Measurements from ENCODE around the gene PHTF2.

PHTF2 gene

GRCh38 chr7:77980087-77980713, 181.6 kb downstream of the PHTF2 start:
- no peaks in the 10 kb centered on the region for H3K27me3 ChIP-seq (replicated peaks; ENCODE audit: control insufficient read depth, insufficient read depth, low read length)

GRCh38 chr7:77982926-77983550, 184.5 kb downstream of the PHTF2 start:
- Histone ChIP-seq H3K4me3 (replicated peaks; ENCODE audit: low read depth, low read length) (no peak overlapping the region), H3K27me3 (replicated peaks; ENCODE audit: control insufficient read depth, insufficient read depth, low read length) (no peaks in the 10 kb centered on the region), H3K36me3 (ENCODE audit: control insufficient read depth, insufficient read depth, low read length) (no peaks in the 10 kb centered on the region)
- DNase-seq (ENCODE audit: extremely low read depth, insufficient read length): no peak
- no peak for TF ChIP-seq CTCF (IDR thresholded peaks at IDR 0.05; ENCODE audit: insufficient read depth, low read length, poor library complexity, severe bottlenecking)

More at GRCh38 chr7:77980087-77980713, 181.6 kb downstream of the PHTF2 start:
- TF ChIP-seq CTCF (IDR thresholded peaks at IDR 0.05; ENCODE audit: insufficient read depth, low read length, poor library complexity, severe bottlenecking): no peak
- DNase-seq (ENCODE audit: extremely low read depth, insufficient read length): no peak
- Histone ChIP-seq H3K4me3 (replicated peaks; ENCODE audit: low read depth, low read length) (no peak overlapping the region), H3K36me3 (ENCODE audit: control insufficient read depth, insufficient read depth, low read length) (no peaks in the 10 kb centered on the region)

- no peaks in the 10 kb centered on the region for H3K36me3 ChIP-seq (ENCODE audit: control insufficient read depth, insufficient read depth, low read length)
- no peak for TF ChIP-seq CTCF (IDR thresholded peaks at IDR 0.05; ENCODE audit: insufficient read depth, low read length, poor library complexity, severe bottlenecking)
- no peaks in the 10 kb centered on the region for H3K27me3 ChIP-seq (replicated peaks; ENCODE audit: control insufficient read depth, insufficient read depth, low read length)
Observed at GRCh38 chr7:77983973-77984372, 185.4 kb downstream of the PHTF2 start.

GRCh38 chr7:77985232-77985973, 186.8 kb downstream of the PHTF2 start:
- no peak for DNase-seq (ENCODE audit: extremely low read depth, insufficient read length)
- Histone ChIP-seq H3K4me3 (replicated peaks; ENCODE audit: low read depth, low read length) (no peak overlapping the region), H3K36me3 (ENCODE audit: control insufficient read depth, insufficient read depth, low read length) (no peaks in the 10 kb centered on the region), H3K27me3 (replicated peaks; ENCODE audit: control insufficient read depth, insufficient read depth, low read length) (no peaks in the 10 kb centered on the region)
- no peak for TF ChIP-seq CTCF (IDR thresholded peaks at IDR 0.05; ENCODE audit: insufficient read depth, low read length, poor library complexity, severe bottlenecking)

More at GRCh38 chr7:77983973-77984372, 185.4 kb downstream of the PHTF2 start:
- H3K4me3 ChIP-seq (replicated peaks; ENCODE audit: low read depth, low read length): no peak overlapping the region
- no peak for DNase-seq (ENCODE audit: extremely low read depth, insufficient read length)

GRCh38 chr7:77985974-77986339, 187.4 kb downstream of the PHTF2 start:
- H3K27me3 ChIP-seq (replicated peaks; ENCODE audit: control insufficient read depth, insufficient read depth, low read length): no peaks in the 10 kb centered on the region
- DNase-seq (ENCODE audit: extremely low read depth, insufficient read length): no peak
- H3K4me3 ChIP-seq (replicated peaks; ENCODE audit: low read depth, low read length): no peak overlapping the region
- H3K36me3 ChIP-seq (ENCODE audit: control insufficient read depth, insufficient read depth, low read length): no peaks in the 10 kb centered on the region
- TF ChIP-seq CTCF (IDR thresholded peaks at IDR 0.05; ENCODE audit: insufficient read depth, low read length, poor library complexity, severe bottlenecking): no peak
